Left lobe of liver (tissue), 2 donors: ENCODE measurements around the gene PVR. TPM values are rescaled to one million over a fixed set of nuclear protein-coding genes. Genes with fewer than 3 reads are reported as not detected.
"Not testable (repeated sequence)": the region's sequence is repeated elsewhere in the genome, so short reads cannot be mapped to it uniquely, and the experiment has no call there.

Experiments used
- ATAC-seq: fragments of 200-7000 bp; cut with Tn5 transposase; one replicate; pipeline ENCODE4 v1.9.1; 2020; ENCODE audit warnings: mild to moderate bottlenecking, moderate library complexity
- DNase-seq: peaks from one replicate; pipeline ENCODE4 v3.0.0-alpha.2; 2020; ENCODE audit warnings: low spot score
- total RNA-seq: library from RNA; stranded (reverse); gene quantifications from one replicate; pipeline ENCODE4 v1.2.1, GENCODE V29; 2021
- donor health status: DM: no; HTN: no; CAD: no; lungs with moderate emphysema.
- donor health status: DM: no; HTN: yes; CAD: no.

Gene PVR
- total RNA-seq, result 29.6 TPM

DNA sequence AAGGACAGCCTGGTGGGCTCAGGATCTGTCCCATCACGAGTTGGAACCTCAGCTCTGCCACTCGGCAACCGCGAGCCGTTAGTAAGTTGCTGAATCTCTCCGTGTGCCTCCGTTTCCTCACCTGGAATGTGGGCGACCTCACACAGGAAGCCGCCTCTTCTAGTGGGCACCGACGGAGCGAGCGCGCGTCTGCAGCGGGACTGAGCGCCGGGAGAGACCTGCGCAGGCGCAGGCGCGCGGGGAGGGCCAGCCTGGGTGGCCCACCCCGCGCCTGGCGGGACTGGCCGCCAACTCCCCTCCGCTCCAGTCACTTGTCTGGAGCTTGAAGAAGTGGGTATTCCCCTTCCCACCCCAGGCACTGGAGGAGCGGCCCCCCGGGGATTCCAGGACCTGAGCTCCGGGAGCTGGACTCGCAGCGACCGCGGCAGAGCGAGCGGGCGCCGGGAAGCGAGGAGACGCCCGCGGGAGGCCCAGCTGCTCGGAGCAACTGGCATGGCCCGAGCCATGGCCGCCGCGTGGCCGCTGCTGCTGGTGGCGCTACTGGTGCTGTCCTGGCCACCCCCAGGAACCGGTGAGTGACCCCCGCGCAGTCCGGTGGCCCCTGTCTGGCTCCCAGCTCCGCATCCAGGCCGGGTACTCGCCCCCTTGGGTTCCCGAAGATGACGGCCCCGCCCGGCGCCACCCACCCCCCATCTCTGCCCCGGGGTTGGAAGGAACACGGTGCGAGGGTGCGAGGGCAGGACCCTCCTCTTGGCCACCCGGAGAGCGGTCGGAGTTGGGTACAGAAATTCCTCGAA lies at the start of gene PVR:
TSS of gene PVR (plus strand) at position 306 of the 797 bp plus-strand sequence. CDS start at position 493, 187 bp downstream.
- peak; percentile 87 for DNase-seq
- ATAC-seq, result peak; percentile 89

- no peak for DNase-seq
- peak; percentile 79 for ATAC-seq
Observed at GRCh38 chr19:44596428-44597130, 47.1 kb upstream of the PVR start.

DNA sequence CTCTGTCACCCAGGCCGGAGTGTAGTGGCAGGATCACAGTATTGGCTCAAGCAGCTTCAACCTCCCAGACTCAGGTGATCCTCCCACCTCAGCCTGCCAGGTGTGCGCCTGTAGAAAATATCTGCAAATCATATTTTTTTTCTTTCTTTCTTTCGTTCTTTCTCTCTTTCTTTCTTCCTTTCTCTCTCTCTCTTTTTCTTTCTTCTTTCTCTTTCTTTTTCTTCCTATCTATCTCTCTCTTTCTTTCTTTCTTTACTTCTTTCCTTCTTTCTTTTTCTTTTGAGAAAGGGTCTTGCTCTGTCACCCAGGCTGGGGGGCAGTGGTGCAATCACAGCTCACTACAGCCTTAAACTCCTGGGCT lies 46.6 kb upstream of the PVR start:
- DNase-seq (no peak), ATAC-seq (no peak)

DNA sequence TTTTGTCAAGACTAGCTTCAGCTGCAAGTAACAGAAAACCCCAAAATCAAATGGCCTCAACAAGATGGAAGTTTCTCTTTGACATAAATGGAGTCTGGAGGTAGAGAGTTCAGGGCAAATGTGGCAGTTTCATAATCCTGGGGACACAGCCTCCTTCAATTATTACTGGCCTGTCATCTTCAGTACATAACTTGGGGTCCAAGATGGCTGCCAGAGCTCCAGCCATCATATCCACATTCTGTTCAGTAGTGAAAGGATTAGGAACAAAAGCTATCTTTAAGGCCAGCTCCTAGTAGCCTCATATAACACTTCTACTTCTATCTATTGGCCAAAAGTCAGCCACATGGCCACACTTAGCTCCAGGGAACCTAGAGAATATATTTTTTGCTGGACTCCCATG lies 45.4 kb upstream of the PVR start:
- no peak for ATAC-seq
- DNase-seq, result no peak

DNA sequence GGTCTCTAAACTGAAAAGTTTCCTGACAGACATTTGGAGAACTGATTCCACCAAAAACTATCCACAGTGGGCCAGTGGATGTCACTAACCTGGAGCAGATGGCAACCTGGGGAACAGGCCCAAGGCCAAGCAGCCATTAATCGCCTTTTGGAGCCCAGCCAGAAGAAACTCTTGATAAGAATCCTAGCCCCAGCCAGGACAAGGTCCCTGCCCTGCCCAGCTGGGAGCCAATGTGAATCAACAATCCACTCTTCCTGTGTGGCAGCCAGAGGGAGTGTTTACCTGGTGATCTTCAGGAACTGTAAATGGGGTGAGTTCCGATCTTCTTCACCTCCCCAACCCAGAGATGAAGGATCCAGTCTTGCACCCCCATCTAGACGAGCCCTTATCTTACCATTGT lies 44.8 kb upstream of the PVR start:
- ATAC-seq (no peak), DNase-seq (no peak)

DNA sequence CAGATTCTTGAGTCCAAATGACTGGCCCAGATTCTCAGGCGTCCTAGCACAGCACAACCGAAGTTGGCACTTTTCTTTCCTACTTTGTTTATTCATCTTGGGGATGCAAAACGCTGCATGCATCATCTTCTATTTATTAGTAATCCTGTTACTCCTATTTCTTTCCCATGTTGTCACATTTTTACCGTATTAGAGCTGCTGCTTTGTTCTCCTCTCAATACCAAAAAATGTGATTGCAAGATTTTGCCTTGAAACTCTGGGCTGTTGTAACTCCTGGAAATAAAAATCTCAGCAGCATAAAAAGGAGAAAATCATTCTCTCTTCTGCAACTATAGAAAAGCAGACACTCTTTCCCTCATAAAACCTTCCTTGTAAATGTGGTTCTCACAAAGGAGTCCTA lies 43.2 kb upstream of the PVR start:
- ATAC-seq, result no peak
- DNase-seq, result no peak

DNA sequence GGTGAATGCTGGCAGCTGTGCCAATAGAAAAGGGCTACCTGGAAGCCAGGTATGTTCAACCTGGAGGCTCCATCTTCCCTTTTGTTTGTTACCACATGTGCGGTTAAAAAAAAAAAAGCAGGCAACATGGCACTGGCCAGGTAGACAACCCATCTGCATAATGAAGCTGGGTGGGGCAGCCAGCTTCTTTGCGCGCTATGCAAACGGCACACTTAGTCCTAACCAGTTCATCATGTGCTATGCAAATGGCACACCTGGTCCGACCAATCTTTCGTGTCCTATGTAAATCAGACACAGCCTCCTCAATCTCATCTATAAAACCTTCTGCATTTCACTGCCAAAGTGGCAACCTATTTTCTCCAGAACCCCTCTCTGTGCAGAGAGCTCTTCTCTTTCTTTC lies 41.6 kb upstream of the PVR start:
- ATAC-seq (no peak), DNase-seq (no peak)

DNA sequence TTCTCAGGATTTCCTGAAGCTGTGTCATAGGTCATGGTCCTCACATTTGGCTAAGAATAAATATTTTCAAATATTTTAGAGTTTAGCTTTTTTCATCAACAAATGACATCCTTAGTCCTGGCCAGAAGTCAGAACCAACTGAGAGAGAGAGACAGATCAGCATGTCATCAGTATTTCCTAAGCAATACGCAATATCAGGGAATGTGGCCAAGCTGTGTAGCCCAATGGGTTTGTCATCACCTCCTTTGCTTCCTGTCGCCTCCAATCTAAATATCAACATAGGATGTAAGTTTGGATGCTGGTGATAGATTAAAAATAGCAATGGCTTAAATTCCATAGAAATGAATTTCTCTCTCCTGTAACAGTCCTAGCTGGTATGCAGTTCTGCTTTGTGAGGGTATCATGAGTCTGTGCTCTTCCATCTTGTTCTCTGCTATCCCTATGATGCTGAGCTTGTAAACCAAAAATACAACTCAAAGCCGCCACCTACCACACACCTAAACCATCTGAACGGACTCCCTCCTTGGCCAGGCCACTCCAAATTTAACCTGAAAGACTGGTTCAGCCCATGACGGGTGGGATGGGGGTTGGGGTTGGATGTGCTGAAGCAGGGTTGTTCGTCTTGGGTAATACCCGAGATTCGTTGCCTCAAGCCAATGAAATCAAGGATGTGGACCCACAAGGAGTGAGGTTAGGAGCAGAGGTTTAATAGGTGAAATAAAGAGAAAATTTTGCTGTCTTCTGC lies 40.3 kb upstream of the PVR start:
- peak; percentile 27 for ATAC-seq
- no peak for DNase-seq

- DNase-seq (no peak), ATAC-seq (no peak)
Observed at GRCh38 chr19:44604241-44604640, 39.5 kb upstream of the PVR start.

- DNase-seq (no peak), ATAC-seq (no peak)
Observed at GRCh38 chr19:44605547-44605946, 38.2 kb upstream of the PVR start.

DNA sequence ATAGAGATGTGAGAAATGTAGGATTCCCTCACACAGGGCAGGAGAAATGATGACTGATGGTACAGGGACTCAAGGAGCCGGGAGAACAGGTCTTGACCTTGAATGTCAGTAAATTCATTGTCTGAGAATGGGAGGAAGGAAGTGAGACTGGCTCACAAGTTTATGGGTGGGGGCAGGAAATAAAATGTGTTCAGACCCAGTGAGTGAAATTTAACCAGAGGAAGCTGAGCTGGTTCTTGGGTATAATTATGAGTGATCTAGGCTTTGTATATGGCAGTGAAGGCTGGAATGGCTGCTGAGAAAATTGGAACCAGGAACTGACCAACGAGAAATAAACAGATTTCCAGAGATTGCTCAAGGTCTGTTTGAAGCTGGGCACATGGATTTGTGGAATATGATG lies 36.7 kb upstream of the PVR start:
- DNase-seq, result no peak
- peak; percentile 47 for ATAC-seq

DNA sequence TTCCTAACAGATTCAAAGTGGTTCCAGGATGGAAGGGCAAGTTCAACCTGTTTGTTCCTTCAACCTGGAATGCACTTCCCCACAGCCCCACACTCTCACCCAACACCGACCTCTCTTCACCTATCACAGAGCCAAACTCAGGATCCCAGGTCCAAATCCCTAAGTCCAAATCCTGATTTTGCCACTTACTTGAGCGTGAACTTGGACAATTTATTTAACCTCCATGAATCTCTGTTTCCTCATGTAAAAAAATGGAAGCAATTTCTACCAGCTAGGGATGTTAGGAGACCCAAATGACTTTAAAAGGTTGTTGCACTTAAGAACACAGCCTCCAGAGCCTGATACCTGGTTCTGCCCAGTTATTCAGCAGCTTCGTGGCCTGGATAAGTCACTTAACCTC lies 35.8 kb upstream of the PVR start:
- DNase-seq (no peak), ATAC-seq (no peak)

DNA sequence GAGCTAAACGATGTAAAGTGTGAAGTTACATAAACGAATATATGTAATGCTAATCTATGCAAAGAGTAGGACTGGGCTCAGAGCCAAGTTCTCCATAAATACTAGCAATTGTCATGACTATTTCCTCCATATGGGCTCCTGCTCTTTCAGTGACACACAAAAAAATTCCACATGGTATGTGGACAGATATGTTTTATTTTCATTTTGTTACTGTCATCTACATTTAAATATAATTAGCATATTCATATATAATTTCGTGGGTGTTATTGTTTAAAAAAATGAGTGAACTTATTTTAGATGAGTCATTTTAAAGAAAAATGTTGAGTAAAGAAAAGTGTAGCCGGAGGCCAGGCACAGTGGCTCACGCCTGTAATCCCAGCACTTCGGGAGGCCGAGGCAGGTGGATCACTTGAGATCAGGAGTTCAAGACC lies 35.3 kb upstream of the PVR start:
- DNase-seq (no peak), ATAC-seq (no peak)

GRCh38 chr19:44609219-44609618 lies 34.5 kb upstream of the PVR start:
- ATAC-seq, result no peak
- no peak for DNase-seq

DNA sequence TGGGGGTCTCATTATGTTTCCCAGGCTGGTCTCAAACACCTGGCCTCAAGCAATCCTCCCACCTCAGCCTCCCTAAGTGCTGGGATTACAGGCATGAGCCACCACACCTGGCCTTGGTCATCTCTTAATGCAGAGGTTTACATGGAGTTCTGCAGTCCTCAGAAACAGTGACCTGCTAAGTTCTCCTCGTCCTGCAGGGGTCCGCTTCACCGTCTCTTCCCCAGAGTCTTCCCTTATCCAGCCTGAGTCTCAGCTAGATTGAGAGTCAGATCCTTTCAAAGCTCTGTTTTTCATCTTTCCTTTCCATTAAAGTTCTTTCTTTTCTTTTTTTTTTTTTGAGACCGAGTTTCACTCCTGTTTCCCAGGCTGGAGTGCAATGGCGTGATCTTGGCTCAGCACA lies 33.2 kb upstream of the PVR start:
- DNase-seq, result not testable (repeated sequence)
- ATAC-seq, result peak; percentile 56

GRCh38 chr19:44611812-44612295 lies 31.9 kb upstream of the PVR start:
- DNase-seq, result no peak
- ATAC-seq, result peak; percentile 8

GRCh38 chr19:44613295-44614178 lies 30.2 kb upstream of the PVR start, which contains the start of gene IGSF23:
Gene IGSF23, plus strand, starts transcription at chr19:44613563. Its CDS starts 83 bp downstream, at chr19:44613646.
- DNase-seq, result peak; percentile 76
- ATAC-seq, result peak; percentile 54

GRCh38 chr19:44614313-44614712 lies 29.4 kb upstream of the PVR start:
- no peak for ATAC-seq
- DNase-seq, result no peak

GRCh38 chr19:44615863-44616247 lies 27.9 kb upstream of the PVR start:
- peak; percentile 66 for ATAC-seq
- DNase-seq, result peak; percentile 70

DNA sequence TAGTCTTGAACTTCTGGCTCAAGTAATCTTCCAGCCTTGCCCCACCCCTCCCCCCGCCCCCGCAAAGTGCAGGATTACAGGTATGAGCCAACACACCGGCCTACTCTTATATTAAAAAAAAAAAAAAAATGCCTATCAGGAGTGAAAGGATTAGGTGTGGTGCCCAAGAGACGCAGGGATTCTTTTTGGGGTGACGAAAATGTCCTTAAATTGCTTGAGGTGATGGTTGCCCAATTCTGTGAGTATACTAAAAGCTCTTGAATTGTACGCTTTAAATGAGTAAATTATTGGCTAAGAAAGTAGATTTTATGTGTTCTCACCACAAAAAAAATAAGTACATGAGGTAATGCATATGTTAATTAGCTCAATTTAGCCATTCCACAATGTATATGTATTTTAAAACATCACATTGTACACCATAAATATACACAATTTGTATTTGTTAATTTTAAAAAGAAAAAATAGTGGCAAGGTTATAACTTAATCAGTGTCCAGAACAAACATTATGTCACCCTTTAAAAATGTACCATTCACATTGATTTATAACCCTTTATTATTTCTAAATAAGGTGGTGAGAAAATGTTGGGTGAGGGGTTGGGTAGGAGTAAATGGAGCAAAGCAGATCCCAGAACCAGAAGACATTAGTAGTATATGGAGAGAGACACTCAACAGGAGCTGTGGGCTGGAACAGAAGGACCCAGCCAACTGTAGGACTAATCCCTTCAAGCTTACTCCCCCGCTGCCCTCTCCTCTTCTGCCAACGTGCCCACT lies 26.4 kb upstream of the PVR start:
- ATAC-seq (no peak), DNase-seq (no peak)
